HFFc6 (cell line): ENCODE results near the gene CATSPERE. TPM values are rescaled to one million over a fixed set of nuclear protein-coding genes. Genes with fewer than 3 reads are reported as not detected.

Experiments
- DNase-seq: peaks from one replicate; pipeline ENCODE4 v3.0.0-alpha.2; 2018
- H3K27ac Mint-ChIP-seq: 2 replicates; pipeline ENCODE4 v1.8.0; 2020; ENCODE audit warnings: mild to moderate bottlenecking, mixed read lengths
- H3K27me3 Mint-ChIP-seq: 2 replicates; pipeline ENCODE4 v1.8.0; 2021; ENCODE audit warnings: mild to moderate bottlenecking, moderate library complexity, mixed read lengths; ENCODE audit not compliant: insufficient read depth
- H3K36me3 Mint-ChIP-seq: 2 replicates; pipeline ENCODE4 v1.8.0; 2021; ENCODE audit warnings: low read depth, mixed read lengths
- H3K4me1 Mint-ChIP-seq: 2 replicates; pipeline ENCODE4 v1.8.0; 2020; ENCODE audit warnings: low read depth, mixed read lengths
- H3K4me3 Mint-ChIP-seq: 2 replicates; pipeline ENCODE4 v1.8.0; 2020; ENCODE audit warnings: mild to moderate bottlenecking, moderate library complexity, mixed read lengths
- H3K9me3 Mint-ChIP-seq: 2 replicates; pipeline ENCODE4 v1.8.0; 2020; ENCODE audit warnings: mild to moderate bottlenecking, mixed read lengths
- CTCF ChIP-seq: fragments of 200-600 bp; sonication (generic); IDR thresholded peaks from 2 replicates; pipeline ENCODE4 v1.5.0; 2021; ENCODE audit warnings: antibody characterized with exemption, mild to moderate bottlenecking
- total RNA-seq, 6 experiments: library from RNA; stranded (reverse); fragmentation: NEBNext Ultra II Directional; extraction: Animal tissue kit (Norgen Biotek cat#: 25700); gene quantifications; 2 replicates in 1 of 6; 3 replicates in 5 of 6; pipeline ENCODE4 v1.2.3, GENCODE V29; 2021

CATSPERE gene
- total RNA-seq, 6 experiments from 2014 or later: 0.15 to 0.74 (median 0.34) TPM

DNA sequence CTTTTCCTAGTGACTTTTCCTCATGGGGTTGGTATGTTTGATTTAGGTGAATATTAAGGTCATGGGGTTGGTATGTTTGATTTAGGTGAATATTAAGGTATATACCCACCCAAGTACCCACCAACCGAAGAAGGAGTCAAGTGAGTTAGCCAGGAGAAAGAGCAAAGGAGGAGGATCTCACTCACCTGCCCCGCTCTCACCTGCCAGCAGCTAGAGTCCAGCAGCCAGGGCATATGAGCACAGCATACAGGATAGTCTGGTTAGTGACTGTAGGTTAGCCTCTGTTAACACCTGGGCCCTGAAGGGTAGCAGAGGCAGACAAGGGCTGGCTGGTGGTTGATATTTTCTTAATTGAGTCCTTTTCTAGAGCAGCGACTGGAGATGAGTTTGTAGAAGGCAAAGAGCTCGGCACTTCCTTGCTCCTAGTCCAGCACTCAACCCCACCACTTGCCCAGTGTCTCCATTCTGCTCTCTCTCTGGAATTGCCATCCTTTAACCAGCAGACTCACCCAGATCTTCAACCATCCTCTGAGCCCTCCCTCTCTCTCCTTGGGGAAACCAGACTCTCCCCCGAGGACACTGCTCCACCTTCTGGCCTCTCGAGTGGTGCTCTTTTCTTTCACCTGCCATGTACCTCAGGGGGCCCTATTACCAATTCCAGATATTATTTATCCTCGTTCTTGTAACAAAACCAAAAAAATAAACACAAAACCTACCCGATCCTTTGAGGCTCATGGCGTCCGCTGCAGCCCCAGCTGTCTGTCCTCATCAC, 175.6 kb downstream of the CATSPERE start:
- H3K9me3 Mint-ChIP-seq: no peaks in the 10 kb centered on the region
- H3K4me3 Mint-ChIP-seq: no peak overlapping the region
- no peaks in the 10 kb centered on the region for H3K4me1 Mint-ChIP-seq
- TF ChIP-seq CTCF: no peak
- H3K27me3 Mint-ChIP-seq: peaks cover 5% of the 10 kb centered on the region
- no peak overlapping the region for H3K27ac Mint-ChIP-seq
- H3K36me3 Mint-ChIP-seq: no peaks in the 10 kb centered on the region
- DNase-seq: no peak

GRCh38 chr1:244639561-244639960, 178.5 kb downstream of the CATSPERE start:
- TF ChIP-seq CTCF: no peak
- no peak overlapping the region for H3K4me3 Mint-ChIP-seq
- DNase-seq: no peak
- H3K9me3 Mint-ChIP-seq: no peaks in the 10 kb centered on the region
- no peak overlapping the region for H3K27ac Mint-ChIP-seq
- H3K36me3 Mint-ChIP-seq: no peaks in the 10 kb centered on the region
- no peaks in the 10 kb centered on the region for H3K4me1 Mint-ChIP-seq
- peaks cover 11% of the 10 kb centered on the region for H3K27me3 Mint-ChIP-seq

DNA sequence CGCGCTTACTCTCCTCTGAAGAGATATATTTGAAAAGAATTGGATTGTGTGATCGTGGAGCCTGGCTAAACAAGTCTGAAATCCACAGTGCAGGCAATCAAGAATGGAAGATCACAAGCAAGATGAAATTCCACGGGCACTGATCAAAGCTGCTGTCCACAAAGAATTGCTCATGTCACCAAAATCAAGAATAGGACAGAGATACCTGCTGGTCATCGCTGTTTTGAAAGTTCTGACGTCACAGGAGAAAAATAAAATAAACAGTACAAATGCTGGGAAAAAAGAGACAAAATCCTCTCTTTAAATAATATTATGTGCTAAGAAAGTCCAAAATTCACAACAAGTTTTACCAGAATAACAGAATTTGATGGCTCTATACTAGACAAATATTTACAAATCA, 179.8 kb downstream of the CATSPERE start:
- no peak for DNase-seq
- H3K27ac Mint-ChIP-seq: no peak overlapping the region
- no peaks in the 10 kb centered on the region for H3K36me3 Mint-ChIP-seq
- H3K4me1 Mint-ChIP-seq: no peaks in the 10 kb centered on the region
- H3K9me3 Mint-ChIP-seq: no peaks in the 10 kb centered on the region
- no peak overlapping the region for H3K4me3 Mint-ChIP-seq
- H3K27me3 Mint-ChIP-seq: peaks cover 20% of the 10 kb centered on the region
- TF ChIP-seq CTCF: no peak

DNA sequence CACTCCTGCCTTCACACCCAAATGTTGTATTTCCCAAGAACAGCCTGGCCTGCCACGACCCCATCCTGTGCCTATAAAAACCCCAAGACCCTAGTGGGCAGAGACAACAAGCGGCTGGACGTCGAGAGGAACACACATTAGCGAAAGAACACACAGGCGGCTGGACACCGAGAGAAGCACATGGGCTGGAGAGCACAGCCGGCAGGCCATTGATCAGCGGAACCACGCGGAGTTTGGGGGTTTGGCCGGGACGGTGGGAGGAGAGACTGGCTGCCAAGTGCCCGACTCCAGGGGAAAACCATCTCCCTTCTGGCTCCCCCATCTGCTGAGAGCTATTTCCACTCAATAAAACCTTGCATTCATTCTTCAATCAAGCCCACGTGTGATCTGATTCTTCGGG, 181.5 kb downstream of the CATSPERE start:
- Mint-ChIP-seq H3K36me3 (no peaks in the 10 kb centered on the region), H3K27ac (no peak overlapping the region), H3K4me3 (no peak overlapping the region), H3K9me3 (no peaks in the 10 kb centered on the region), H3K27me3 (peaks cover 22% of the 10 kb centered on the region), H3K4me1 (no peaks in the 10 kb centered on the region)
- DNase-seq: no peak
- no peak for TF ChIP-seq CTCF

GRCh38 chr1:244642988-244643387, 181.9 kb downstream of the CATSPERE start:
- Mint-ChIP-seq H3K4me3 (no peak overlapping the region), H3K27me3 (peaks cover 22% of the 10 kb centered on the region), H3K36me3 (no peaks in the 10 kb centered on the region), H3K4me1 (no peaks in the 10 kb centered on the region), H3K27ac (no peak overlapping the region), H3K9me3 (no peaks in the 10 kb centered on the region)
- no peak for TF ChIP-seq CTCF
- DNase-seq: no peak
